ENCODE results near the gene PTPRN2. TPM values are rescaled to one million over a fixed set of nuclear protein-coding genes. Genes with fewer than 3 reads are reported as not detected.

PTPRN2 gene
- total and polyA plus RNA-seq, 9 of the 15 experiments (the other 6 are each of a cell fraction or from before 2014, with no cell fraction given) = not detected

DNA sequence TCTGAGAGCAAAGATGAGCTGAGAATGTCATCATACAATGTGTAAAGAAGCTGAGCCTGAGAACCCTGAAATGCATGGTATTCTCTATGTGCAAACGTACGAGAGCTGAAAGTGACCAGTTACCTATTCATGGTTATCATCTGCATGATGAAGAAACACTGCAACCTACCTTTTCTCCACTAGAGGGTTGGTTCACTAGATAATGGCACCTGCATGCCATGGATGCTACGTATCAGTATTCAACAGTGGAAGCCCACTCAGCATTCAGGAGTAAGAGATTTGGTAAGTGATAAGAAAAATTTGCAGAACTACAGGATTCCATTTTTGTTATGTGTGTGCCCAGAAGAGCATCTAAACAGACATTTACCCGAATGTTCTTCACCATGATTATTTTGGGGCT, 145.4 kb downstream of the PTPRN2 start:
- Histone ChIP-seq H3K4me2 (ENCODE audit: insufficient read depth, low read length) (no peak overlapping the region), H3K4me3 (no peak overlapping the region), H3K36me3 (ENCODE audit: control insufficient read depth, insufficient read depth, low read length) (no peaks in the 10 kb centered on the region), H3K9me1 (ENCODE audit: control insufficient read depth, insufficient read depth, low read length) (no peaks in the 10 kb centered on the region), H3K27me3 (ENCODE audit: control insufficient read depth in 2 of 2, insufficient read depth in 2 of 2, low read length in 2 of 2) (peaks cover 16 to 42% of the 10 kb centered on the region in 2 experiments; a peak in 4 of 5 replicates), H3K79me2 (ENCODE audit: control insufficient read depth, insufficient read depth, low read length) (no peaks in the 10 kb centered on the region), H3K4me1 (replicated peaks in 1 of 2; ENCODE audit: control insufficient read depth in 2 of 2, insufficient read depth in 2 of 2, low read length in 2 of 2) (peaks cover 0 to 9% of the 10 kb centered on the region in 2 experiments; a peak in 1 of 5 replicates), H2AFZ (ENCODE audit: low read depth, low read length) (no peak overlapping the region), H3K9me3 (replicated peaks; ENCODE audit: control insufficient read depth, insufficient read depth, low read depth, low read length) (no peaks in the 10 kb centered on the region; the same call in 1 of the 2 replicates), H3K9ac (ENCODE audit: insufficient read depth in 1 of 2, low read depth in 2 of 2, low read length in 2 of 2) (no peak overlapping the region), H4K20me1 (replicated peaks; ENCODE audit: control insufficient read depth, insufficient read depth, low read length) (no peaks in the 10 kb centered on the region; the same call in 1 of the 2 replicates), H3K27ac (ENCODE audit: extremely low read depth, low read depth, low read length) (no peak overlapping the region)
- intact Hi-C loops (cut with micrococcal nuclease) = no loop called here
- ChIA-PET POLR2A (no interaction called here), CTCF (ENCODE audit: low intra/inter-chr PET ratio) (interaction anchor here (0.6 kb wide), 1 partner anchor 87 kb away, joined by 4 read pairs; no protein-coding TSS in a partner anchor)
- no TSS peak for BruUV-seq (replicated peaks)
- TF ChIP-seq, protein P1, sequence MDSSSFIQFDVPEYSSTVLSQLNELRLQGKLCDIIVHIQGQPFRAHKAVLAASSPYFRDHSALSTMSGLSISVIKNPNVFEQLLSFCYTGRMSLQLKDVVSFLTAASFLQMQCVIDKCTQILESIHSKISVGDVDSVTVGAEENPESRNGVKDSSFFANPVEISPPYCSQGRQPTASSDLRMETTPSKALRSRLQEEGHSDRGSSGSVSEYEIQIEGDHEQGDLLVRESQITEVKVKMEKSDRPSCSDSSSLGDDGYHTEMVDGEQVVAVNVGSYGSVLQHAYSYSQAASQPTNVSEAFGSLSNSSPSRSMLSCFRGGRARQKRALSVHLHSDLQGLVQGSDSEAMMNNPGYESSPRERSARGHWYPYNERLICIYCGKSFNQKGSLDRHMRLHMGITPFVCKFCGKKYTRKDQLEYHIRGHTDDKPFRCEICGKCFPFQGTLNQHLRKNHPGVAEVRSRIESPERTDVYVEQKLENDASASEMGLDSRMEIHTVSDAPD (CRISPR knock-in tag; IDR thresholded peaks at IDR 0.05) = no peak
- TF ChIP-seq MYBL2 (IDR thresholded peaks at IDR 0.05; ENCODE audit: low read depth) = no peak
- no peak for TF ChIP-seq MYBL2 (CRISPR knock-in tag; IDR thresholded peaks at IDR 0.05; ENCODE audit: borderline replicate concordance)
- TF ChIP-seq, protein P2, sequence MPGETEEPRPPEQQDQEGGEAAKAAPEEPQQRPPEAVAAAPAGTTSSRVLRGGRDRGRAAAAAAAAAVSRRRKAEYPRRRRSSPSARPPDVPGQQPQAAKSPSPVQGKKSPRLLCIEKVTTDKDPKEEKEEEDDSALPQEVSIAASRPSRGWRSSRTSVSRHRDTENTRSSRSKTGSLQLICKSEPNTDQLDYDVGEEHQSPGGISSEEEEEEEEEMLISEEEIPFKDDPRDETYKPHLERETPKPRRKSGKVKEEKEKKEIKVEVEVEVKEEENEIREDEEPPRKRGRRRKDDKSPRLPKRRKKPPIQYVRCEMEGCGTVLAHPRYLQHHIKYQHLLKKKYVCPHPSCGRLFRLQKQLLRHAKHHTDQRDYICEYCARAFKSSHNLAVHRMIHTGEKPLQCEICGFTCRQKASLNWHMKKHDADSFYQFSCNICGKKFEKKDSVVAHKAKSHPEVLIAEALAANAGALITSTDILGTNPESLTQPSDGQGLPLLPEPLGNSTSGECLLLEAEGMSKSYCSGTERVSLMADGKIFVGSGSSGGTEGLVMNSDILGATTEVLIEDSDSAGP (CRISPR knock-in tag; IDR thresholded peaks at IDR 0.05) = no peak
- no peak for TF ChIP-seq CEBPG (CRISPR knock-in tag; IDR thresholded peaks at IDR 0.05)
- TF ChIP-seq CEBPG (tag; conservative IDR thresholded peaks at IDR 0.05 in 1 of 2, IDR thresholded peaks at IDR 0.05 in 1 of 2) = 0 out of 4 replicates have a peak, but pooled peaks of 1 of the 2 experiments have one; percentile 21
- TF ChIP-seq, protein P3, sequence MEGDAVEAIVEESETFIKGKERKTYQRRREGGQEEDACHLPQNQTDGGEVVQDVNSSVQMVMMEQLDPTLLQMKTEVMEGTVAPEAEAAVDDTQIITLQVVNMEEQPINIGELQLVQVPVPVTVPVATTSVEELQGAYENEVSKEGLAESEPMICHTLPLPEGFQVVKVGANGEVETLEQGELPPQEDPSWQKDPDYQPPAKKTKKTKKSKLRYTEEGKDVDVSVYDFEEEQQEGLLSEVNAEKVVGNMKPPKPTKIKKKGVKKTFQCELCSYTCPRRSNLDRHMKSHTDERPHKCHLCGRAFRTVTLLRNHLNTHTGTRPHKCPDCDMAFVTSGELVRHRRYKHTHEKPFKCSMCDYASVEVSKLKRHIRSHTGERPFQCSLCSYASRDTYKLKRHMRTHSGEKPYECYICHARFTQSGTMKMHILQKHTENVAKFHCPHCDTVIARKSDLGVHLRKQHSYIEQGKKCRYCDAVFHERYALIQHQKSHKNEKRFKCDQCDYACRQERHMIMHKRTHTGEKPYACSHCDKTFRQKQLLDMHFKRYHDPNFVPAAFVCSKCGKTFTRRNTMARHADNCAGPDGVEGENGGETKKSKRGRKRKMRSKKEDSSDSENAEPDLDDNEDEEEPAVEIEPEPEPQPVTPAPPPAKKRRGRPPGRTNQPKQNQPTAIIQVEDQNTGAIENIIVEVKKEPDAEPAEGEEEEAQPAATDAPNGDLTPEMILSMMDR (IDR thresholded peaks at IDR 0.05 in 2 of 3, conservative IDR thresholded peaks at IDR 0.05 in 1 of 3; ENCODE audit: insufficient read depth in 2 of 3, low read depth in 1 of 3, low read length in 3 of 3) = peak; percentile 11 to 36 (median 28); a peak in 3 of 6 replicates
- peak in 1 of 2 experiments; percentile 11; a peak in 1 of 4 replicates for TF ChIP-seq RAD21 (CRISPR knock-in tag; conservative IDR thresholded peaks at IDR 0.05 in 1 of 2, IDR thresholded peaks at IDR 0.05 in 1 of 2)
- DNase-seq (ENCODE audit: extremely low read depth in 1 of 4, low spot score in 3 of 4) (peak in 2 of 4 experiments; percentile 43 to 48), FAIRE-seq (no peak), ATAC-seq (no peak)
- 5% methylated on average over 4 of the region's 4 CpGs for WGBS (ENCODE audit: insufficient coverage, low coverage, missing lambda C conversion rate)
- in situ Hi-C loops (cut with MboI) = no loop called here
